SHP77 (cell line): ENCODE results near the gene FRMPD3.

ENCODE experiments used
- DNase-seq, 2 experiments: peaks; one replicate each; lab custom pipeline; 2025; lab: John Stamatoyannopoulos, UW

The FRMPD3 gene

DNA sequence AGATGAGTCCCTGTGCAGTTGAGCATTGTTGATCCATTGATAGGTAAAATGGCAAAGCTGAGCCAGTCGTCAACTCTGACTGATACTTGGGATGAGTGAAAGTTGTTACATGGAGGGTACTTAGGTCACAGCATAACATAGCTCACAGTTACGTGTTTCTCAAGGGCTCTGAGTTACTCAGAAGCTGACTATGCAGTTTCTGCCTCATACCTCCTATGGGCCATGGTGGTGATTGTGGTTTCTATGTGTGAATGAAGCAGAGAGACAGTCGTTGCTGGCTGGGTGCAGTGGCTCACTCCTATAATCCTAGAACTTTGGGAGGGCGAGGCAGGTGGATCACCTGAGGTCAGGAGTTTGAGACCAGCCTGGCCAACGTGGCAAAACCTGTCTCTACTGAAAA lies 30.8 kb downstream of the FRMPD3 start:
- DNase-seq, result no peak

DNA sequence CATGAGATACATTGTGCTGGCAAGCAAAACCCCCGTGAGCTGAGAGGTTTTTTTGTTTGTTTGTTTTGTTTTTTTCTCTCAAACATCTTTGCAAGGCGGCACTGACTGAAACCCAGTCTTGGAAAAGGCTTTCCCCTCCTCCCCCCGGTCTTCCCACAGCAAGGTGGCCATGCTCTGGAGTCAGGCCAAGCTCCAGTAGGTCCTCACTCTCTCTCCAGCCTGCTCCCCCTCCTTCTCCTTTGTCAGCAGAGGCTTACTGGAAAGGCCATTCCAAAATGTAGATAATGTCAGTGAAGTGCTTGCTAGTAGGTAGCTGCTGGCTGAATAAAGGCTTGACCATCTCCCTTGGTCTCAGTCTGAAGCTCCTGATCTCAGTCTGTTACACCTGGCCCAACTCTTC lies 32.6 kb downstream of the FRMPD3 start:
- no peak for DNase-seq

DNA sequence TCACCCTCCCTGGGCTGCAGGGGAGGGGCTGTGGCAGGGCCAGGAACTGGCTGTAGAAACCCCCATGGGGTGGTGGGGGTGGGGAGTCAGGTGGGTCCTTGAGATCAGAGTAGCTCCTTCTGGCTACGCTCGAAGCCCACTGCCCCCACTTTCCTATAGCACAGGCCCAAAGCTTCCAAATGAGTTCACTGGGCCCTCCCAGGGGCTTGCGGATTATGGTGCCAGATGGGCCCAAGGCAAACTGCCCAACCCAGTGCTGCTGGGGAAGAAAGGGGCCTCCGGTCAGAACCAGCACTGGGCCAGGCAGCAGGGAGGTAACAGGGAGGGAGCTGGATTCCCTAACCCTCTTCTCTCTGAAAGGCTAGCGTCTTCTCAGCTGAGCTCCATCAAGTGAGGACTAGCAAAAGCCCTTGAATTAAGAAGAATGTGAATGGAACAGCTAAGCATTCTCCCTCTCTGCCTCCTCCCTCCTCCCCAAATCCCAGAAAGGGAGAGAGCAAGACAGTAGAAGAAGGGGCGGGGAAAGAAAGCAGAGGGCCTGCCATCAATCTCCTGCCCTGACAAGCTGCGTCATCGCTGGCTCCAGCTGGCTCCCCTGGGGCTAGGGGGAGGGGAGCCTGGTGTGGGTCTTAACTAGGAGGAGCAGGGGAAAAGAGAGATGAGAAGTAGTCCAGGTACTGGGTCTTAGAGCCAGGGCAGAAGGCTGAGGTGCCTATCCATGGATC lies 34.7 kb downstream of the FRMPD3 start:
- DNase-seq, result peak in 1 of 2 experiments; percentile 31

- no peak for DNase-seq
Measured at GRCh38 chrX:107485013-107485412, 35.6 kb downstream of the FRMPD3 start.

DNA sequence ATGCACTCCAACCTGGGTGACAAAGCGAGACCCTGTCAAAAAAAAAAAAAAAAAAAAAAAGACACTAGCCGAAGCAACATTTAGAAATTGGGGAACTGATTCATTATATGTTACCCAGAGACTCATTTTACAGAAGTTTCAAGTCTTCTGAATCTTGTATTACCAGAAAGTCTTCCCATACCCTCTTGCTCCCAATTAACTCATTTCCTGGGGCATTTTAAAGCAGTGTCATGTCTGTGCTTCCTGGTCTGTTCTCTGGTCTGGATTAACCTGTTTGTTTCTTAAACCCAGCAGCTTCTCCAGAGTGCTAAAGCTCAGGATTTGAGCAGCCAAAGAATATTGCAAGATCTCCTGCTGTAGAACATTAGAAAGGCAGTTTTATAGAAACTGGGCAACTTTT lies 43.7 kb downstream of the FRMPD3 start:
- DNase-seq, result no peak

DNA sequence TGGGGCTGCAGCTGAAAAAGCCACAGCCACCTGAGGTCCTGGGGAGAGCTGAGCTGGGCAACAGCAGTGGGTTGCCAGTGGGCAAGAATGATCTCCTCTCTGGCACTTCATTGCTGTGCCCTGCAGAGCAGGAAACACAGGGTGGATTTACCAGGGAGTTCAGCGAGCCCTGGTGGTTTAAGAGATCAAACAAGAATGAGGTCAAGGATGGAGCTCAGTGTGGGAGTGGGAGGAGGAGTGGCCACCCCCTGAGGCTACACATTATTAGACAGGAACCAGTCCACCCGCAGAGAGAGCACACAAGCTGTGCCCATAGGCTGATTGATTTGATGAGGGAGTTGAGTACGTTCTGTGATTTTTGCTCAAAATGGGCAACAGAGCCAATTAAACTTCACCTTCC lies 47.3 kb downstream of the FRMPD3 start:
- no peak for DNase-seq
